NCI-H1436 treated with DMSO at 0.1 percent for 48 hours (cell line): ENCODE measurements around the gene ARPC5.
"Not testable (repeated sequence)": the region's sequence is repeated elsewhere in the genome, so short reads cannot be mapped to it uniquely, and the experiment has no call there.

Source experiments
- DNase-seq: peaks from one replicate; lab custom pipeline; 2025; lab: John Stamatoyannopoulos, UW

ARPC5 gene

GRCh38 chr1:183645531-183645930 lies 9.9 kb upstream of the ARPC5 start:
- DNase-seq, result no peak

- no peak for DNase-seq
Observed at GRCh38 chr1:183642166-183642565, 6.6 kb upstream of the ARPC5 start.

GRCh38 chr1:183640193-183640592 lies 4.6 kb upstream of the ARPC5 start:
- DNase-seq, result no peak

- no peak for DNase-seq
Observed at GRCh38 chr1:183638649-183639387, 3.2 kb upstream of the ARPC5 start.

- DNase-seq, result no peak
Observed at GRCh38 chr1:183636783-183637182, 1.2 kb upstream of the ARPC5 start.

GRCh38 chr1:183636334-183636682 lies 725 bp upstream of the ARPC5 start:
- no peak for DNase-seq

GRCh38 chr1:183635099-183635605 lies 431 bp downstream of the ARPC5 start:
- DNase-seq, result no peak

- no peak for DNase-seq
Observed at GRCh38 chr1:183634429-183635065, 1.0 kb downstream of the ARPC5 start.

- no peak for DNase-seq
Observed at GRCh38 chr1:183633676-183634343, 1.8 kb downstream of the ARPC5 start.

- DNase-seq, result no peak
Observed at GRCh38 chr1:183632964-183633363, 2.6 kb downstream of the ARPC5 start.

GRCh38 chr1:183632114-183632513 lies 3.5 kb downstream of the ARPC5 start:
- DNase-seq, result no peak

GRCh38 chr1:183630748-183631147 lies 4.8 kb downstream of the ARPC5 start:
- DNase-seq, result no peak

- no peak for DNase-seq
Observed at GRCh38 chr1:183628537-183628936, 7.0 kb downstream of the ARPC5 start.

GRCh38 chr1:183626236-183626635 lies 9.3 kb downstream of the ARPC5 start:
- DNase-seq, result not testable (repeated sequence)

- DNase-seq, result no peak
Observed at GRCh38 chr1:183622884-183623785, 12.4 kb downstream of the ARPC5 start.

- no peak for DNase-seq
Observed at GRCh38 chr1:183622013-183622412, 13.6 kb downstream of the ARPC5 start.

- no peak for DNase-seq
Observed at GRCh38 chr1:183620311-183620710, 15.3 kb downstream of the ARPC5 start.

GRCh38 chr1:183619781-183620180 lies 15.8 kb downstream of the ARPC5 start:
- DNase-seq, result no peak

GRCh38 chr1:183618202-183618601 lies 17.4 kb downstream of the ARPC5 start:
- DNase-seq, result not testable (repeated sequence)

- not testable (repeated sequence) for DNase-seq
Observed at GRCh38 chr1:183612975-183613374, 22.6 kb downstream of the ARPC5 start.

- no peak for DNase-seq
Observed at GRCh38 chr1:183612407-183612806, 23.2 kb downstream of the ARPC5 start.

GRCh38 chr1:183611021-183611420 lies 24.6 kb downstream of the ARPC5 start:
- DNase-seq, result no peak
